Measurements from ENCODE around the gene MYDGF. TPM values are rescaled to one million over a fixed set of nuclear protein-coding genes. Genes with fewer than 3 reads are reported as not detected.

Gene MYDGF
- total and polyA plus RNA-seq, 9 of the 15 experiments (the other 6 are each of a cell fraction or from before 2014, with no cell fraction given), result 4.2 to 141 (median 82.1) TPM

DNA sequence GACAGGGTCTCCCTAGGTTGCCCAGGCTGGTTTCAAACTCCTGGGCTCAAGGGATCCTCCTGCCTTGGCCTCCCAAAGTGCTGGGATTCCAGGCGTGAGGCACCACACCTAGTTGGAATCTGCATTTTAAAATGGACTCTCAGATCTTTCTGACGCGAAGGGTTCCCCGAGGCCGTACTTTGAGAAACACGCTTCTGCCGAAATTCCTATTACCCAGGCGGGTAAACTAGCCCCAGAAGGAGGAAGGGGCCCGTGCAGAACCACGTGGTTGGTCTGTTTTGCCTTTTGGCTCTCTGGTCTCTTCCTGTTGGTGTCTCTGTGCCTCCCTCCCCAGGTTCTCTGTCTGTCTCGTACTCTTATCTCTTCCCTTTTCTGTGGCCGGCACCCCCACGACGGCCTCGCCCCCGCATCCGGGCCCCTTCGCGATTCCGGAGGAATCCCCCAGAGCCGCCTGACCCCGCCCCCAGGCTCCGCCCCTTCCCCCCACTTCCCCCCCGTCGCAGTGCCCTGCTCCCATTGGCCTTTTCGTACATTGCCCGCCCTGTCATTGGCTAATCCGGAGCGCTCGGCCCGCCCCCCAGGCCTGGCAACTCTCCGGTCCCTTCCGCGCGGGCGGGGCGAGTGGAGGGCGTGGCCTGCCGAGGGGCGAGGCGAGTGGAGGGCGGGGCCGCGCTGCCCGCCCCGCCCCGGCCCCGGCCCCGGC is 31.2 kb downstream of the MYDGF start, which contains the start of gene TNFAIP8L1 (continued):
- TF ChIP-seq SMAD3 (CRISPR knock-in tag; conservative IDR thresholded peaks at IDR 0.05) (no peak), MTA1 (IDR thresholded peaks at IDR 0.05; ENCODE audit: borderline replicate concordance) (0 out of 2 replicates have a peak, but pooled peaks have one; percentile 22), NELFE (IDR thresholded peaks at IDR 0.05; ENCODE audit: insufficient read depth, insufficient read length) (no peak), HDAC3 (IDR thresholded peaks at IDR 0.05; ENCODE audit: borderline replicate concordance, partially characterized antibody) (no peak), HNRNPLL (IDR thresholded peaks at IDR 0.05; ENCODE audit: low read depth, low read length, poor library complexity, severe bottlenecking) (no peak), THRAP3 (IDR thresholded peaks at IDR 0.05; ENCODE audit: borderline replicate concordance) (no peak), MEF2D (tag; conservative IDR thresholded peaks at IDR 0.05; ENCODE audit: low read depth) (peak; percentile 58; the same call in 1 of the 2 replicates), HIVEP1 (CRISPR knock-in tag; IDR thresholded peaks at IDR 0.05) (no peak), RBFOX2 (IDR thresholded peaks at IDR 0.05; ENCODE audit: low read depth, low read length) (no peak), SIX5 (IDR thresholded peaks at IDR 0.05; ENCODE audit: borderline replicate concordance in 1 of 2, insufficient read depth in 1 of 2, low read depth in 1 of 2, low read length in 2 of 2) (no peak)
- TF ChIP-seq, protein P1, sequence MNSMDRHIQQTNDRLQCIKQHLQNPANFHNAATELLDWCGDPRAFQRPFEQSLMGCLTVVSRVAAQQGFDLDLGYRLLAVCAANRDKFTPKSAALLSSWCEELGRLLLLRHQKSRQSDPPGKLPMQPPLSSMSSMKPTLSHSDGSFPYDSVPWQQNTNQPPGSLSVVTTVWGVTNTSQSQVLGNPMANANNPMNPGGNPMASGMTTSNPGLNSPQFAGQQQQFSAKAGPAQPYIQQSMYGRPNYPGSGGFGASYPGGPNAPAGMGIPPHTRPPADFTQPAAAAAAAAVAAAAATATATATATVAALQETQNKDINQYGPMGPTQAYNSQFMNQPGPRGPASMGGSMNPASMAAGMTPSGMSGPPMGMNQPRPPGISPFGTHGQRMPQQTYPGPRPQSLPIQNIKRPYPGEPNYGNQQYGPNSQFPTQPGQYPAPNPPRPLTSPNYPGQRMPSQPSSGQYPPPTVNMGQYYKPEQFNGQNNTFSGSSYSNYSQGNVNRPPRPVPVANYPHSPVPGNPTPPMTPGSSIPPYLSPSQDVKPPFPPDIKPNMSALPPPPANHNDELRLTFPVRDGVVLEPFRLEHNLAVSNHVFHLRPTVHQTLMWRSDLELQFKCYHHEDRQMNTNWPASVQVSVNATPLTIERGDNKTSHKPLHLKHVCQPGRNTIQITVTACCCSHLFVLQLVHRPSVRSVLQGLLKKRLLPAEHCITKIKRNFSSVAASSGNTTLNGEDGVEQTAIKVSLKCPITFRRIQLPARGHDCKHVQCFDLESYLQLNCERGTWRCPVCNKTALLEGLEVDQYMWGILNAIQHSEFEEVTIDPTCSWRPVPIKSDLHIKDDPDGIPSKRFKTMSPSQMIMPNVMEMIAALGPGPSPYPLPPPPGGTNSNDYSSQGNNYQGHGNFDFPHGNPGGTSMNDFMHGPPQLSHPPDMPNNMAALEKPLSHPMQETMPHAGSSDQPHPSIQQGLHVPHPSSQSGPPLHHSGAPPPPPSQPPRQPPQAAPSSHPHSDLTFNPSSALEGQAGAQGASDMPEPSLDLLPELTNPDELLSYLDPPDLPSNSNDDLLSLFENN (IDR thresholded peaks at IDR 0.05; ENCODE audit: low read depth in 2 of 2, low read length in 2 of 2), result no peak
- TF ChIP-seq, protein P2, sequence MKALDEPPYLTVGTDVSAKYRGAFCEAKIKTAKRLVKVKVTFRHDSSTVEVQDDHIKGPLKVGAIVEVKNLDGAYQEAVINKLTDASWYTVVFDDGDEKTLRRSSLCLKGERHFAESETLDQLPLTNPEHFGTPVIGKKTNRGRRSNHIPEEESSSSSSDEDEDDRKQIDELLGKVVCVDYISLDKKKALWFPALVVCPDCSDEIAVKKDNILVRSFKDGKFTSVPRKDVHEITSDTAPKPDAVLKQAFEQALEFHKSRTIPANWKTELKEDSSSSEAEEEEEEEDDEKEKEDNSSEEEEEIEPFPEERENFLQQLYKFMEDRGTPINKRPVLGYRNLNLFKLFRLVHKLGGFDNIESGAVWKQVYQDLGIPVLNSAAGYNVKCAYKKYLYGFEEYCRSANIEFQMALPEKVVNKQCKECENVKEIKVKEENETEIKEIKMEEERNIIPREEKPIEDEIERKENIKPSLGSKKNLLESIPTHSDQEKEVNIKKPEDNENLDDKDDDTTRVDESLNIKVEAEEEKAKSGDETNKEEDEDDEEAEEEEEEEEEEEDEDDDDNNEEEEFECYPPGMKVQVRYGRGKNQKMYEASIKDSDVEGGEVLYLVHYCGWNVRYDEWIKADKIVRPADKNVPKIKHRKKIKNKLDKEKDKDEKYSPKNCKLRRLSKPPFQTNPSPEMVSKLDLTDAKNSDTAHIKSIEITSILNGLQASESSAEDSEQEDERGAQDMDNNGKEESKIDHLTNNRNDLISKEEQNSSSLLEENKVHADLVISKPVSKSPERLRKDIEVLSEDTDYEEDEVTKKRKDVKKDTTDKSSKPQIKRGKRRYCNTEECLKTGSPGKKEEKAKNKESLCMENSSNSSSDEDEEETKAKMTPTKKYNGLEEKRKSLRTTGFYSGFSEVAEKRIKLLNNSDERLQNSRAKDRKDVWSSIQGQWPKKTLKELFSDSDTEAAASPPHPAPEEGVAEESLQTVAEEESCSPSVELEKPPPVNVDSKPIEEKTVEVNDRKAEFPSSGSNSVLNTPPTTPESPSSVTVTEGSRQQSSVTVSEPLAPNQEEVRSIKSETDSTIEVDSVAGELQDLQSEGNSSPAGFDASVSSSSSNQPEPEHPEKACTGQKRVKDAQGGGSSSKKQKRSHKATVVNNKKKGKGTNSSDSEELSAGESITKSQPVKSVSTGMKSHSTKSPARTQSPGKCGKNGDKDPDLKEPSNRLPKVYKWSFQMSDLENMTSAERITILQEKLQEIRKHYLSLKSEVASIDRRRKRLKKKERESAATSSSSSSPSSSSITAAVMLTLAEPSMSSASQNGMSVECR (CRISPR knock-in tag; IDR thresholded peaks at IDR 0.05), result peak; percentile 61; the same call in 1 of the 2 replicates

Data from K562 (cell line).